Measurements from ENCODE around the gene EIF4G3.

- no peak for TF ChIP-seq USF1 (IDR thresholded peaks at IDR 0.05)
- TF ChIP-seq FOXM1 (IDR thresholded peaks at IDR 0.05; ENCODE audit: borderline replicate concordance, low read depth): no peak
- TF ChIP-seq CEBPB (IDR thresholded peaks at IDR 0.05): no peak
- TF ChIP-seq CREB1 (IDR thresholded peaks at IDR 0.05; ENCODE audit: low read depth): no peak
- TF ChIP-seq RAD21 (IDR thresholded peaks at IDR 0.05; ENCODE audit: low read depth): no peak
- no peak for TF ChIP-seq EP300 (IDR thresholded peaks at IDR 0.05; ENCODE audit: borderline replicate concordance)
- TF ChIP-seq ZBTB7A (IDR thresholded peaks at IDR 0.05; ENCODE audit: low read depth): no peak
- TF ChIP-seq REST (IDR thresholded peaks at IDR 0.05; ENCODE audit: low read depth): no peak
- TF ChIP-seq TCF12 (IDR thresholded peaks at IDR 0.05; ENCODE audit: low read depth): no peak
- no peak for TF ChIP-seq TEAD4 (IDR thresholded peaks at IDR 0.05)
These were observed 12.7 kb upstream of the EIF4G3 start for GRCh38 chr1:21189421-21189820.
